Ishikawa (cell line): ENCODE data around the gene PRRX2.

Source experiments
- CEBPB ChIP-seq: IDR thresholded peaks from 2 replicates; pipeline ENCODE4 v1.6.1; 2012
- CREB1 ChIP-seq: IDR thresholded peaks from 2 replicates; pipeline ENCODE4 v1.6.1; 2012; ENCODE audit warnings: low read depth
- EGR1 ChIP-seq: IDR thresholded peaks from 2 replicates; pipeline ENCODE4 v1.6.1; 2012
- EP300 ChIP-seq: IDR thresholded peaks from 2 replicates; pipeline ENCODE4 v1.6.1; 2012; ENCODE audit warnings: borderline replicate concordance
- FOXM1 ChIP-seq: IDR thresholded peaks from 2 replicates; pipeline ENCODE4 v1.6.1; 2012; ENCODE audit warnings: low read depth, borderline replicate concordance
- MAX ChIP-seq: IDR thresholded peaks from 2 replicates; pipeline ENCODE4 v1.6.1; 2012
- NFIC ChIP-seq: IDR thresholded peaks from 2 replicates; pipeline ENCODE4 v1.6.1; 2012
- RAD21 ChIP-seq: IDR thresholded peaks from 2 replicates; pipeline ENCODE4 v1.6.1; 2012; ENCODE audit warnings: low read depth
- REST ChIP-seq: IDR thresholded peaks from 2 replicates; pipeline ENCODE4 v1.6.1; 2012; ENCODE audit warnings: low read depth, mild to moderate bottlenecking
- TAF1 ChIP-seq: IDR thresholded peaks from 2 replicates; pipeline ENCODE4 v1.6.1; 2012; ENCODE audit warnings: low read depth, mild to moderate bottlenecking
- TCF12 ChIP-seq: IDR thresholded peaks from 2 replicates; pipeline ENCODE4 v1.6.1; 2012; ENCODE audit warnings: low read depth
- TEAD4 ChIP-seq: IDR thresholded peaks from 2 replicates; pipeline ENCODE4 v1.6.1; 2012
- USF1 ChIP-seq: IDR thresholded peaks from 2 replicates; pipeline ENCODE4 v1.6.1; 2012
- YY1 ChIP-seq: IDR thresholded peaks from 2 replicates; pipeline ENCODE4 v1.6.1; 2012; ENCODE audit warnings: low read depth
- ZBTB7A ChIP-seq: IDR thresholded peaks from 2 replicates; pipeline ENCODE4 v1.6.1; 2012; ENCODE audit warnings: low read depth

Gene PRRX2

GRCh38 chr9:129732100-129732499, 66.7 kb downstream of the PRRX2 start:
- no peak for TF ChIP-seq CEBPB

GRCh38 chr9:129732946-129733631, 67.6 kb downstream of the PRRX2 start:
- TF ChIP-seq NFIC: no peak

GRCh38 chr9:129733632-129733953, 68.1 kb downstream of the PRRX2 start:
- TF ChIP-seq USF1 (no peak), NFIC (no peak), ZBTB7A (no peak)

- TF ChIP-seq REST (no peak), TAF1 (no peak), FOXM1 (no peak), NFIC (no peak), TEAD4 (no peak), CREB1 (no peak), EGR1 (no peak), USF1 (no peak), ZBTB7A (no peak), TCF12 (no peak), YY1 (no peak), EP300 (no peak), CEBPB (no peak), RAD21 (no peak), MAX (no peak)
Observed at GRCh38 chr9:129735546-129735945, 70.1 kb downstream of the PRRX2 start.

- TF ChIP-seq RAD21 (no peak), FOXM1 (no peak), REST (no peak)
Observed at GRCh38 chr9:129736334-129736733, 70.9 kb downstream of the PRRX2 start.

GRCh38 chr9:129737479-129738274, 72.2 kb downstream of the PRRX2 start:
- peak; percentile 82 for TF ChIP-seq ZBTB7A
- TF ChIP-seq REST: no peak
- no peak for TF ChIP-seq EGR1
- no peak for TF ChIP-seq EP300
- TF ChIP-seq FOXM1: no peak
- no peak for TF ChIP-seq TEAD4
- peak; percentile 83 for TF ChIP-seq RAD21
- no peak for TF ChIP-seq USF1
- TF ChIP-seq YY1: peak; percentile 66; the same call in 1 of the 2 replicates
- no peak for TF ChIP-seq NFIC
- no peak for TF ChIP-seq MAX
- TF ChIP-seq CEBPB: no peak
- peak; percentile 38; the same call in 1 of the 2 replicates for TF ChIP-seq TCF12
- no peak for TF ChIP-seq CREB1
- no peak; the same call in 1 of the 2 replicates for TF ChIP-seq TAF1
